SK-N-MC (cell line): ENCODE measurements around the gene SH3GLB2.

Experiments
- EZH2 ChIP-seq: fragments of 200-600 bp; sonication (generic); IDR thresholded peaks from one replicate; pipeline ENCODE4 v1.6.1; 2017; ENCODE audit warnings: antibody characterized with exemption
- FOXP2 ChIP-seq: optimal IDR thresholded peaks from 2 replicates; pipeline ENCODE3; 2011; ENCODE audit warnings: mild to moderate bottlenecking, moderate library complexity; ENCODE audit not compliant: insufficient read depth; ENCODE audit errors: extremely low read length, control extremely low read depth
- POLR2AphosphoS5 ChIP-seq: IDR thresholded peaks from 2 replicates; pipeline ENCODE4 v1.6.1; 2012; ENCODE audit warnings: mild to moderate bottlenecking, low read depth, low read length, borderline replicate concordance

DNA sequence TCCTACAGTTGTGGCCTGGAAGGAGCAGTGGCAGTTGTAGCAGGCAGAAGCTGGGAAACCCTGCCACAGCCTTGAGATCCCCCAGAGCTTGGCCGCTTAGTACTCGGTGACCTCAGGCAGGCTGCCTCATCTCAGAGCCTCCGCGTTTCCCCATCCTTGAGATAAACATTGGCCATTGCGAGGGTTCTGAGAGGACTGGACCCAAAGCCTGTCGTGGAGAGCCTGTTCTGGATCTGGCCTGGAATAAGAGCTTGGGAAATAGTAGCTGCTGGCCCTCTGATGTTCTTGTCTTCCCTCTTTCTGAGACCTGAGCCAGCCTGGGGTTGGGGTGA lies 9.6 kb upstream of the SH3GLB2 start:
- no peak for TF ChIP-seq EZH2
- no peak for TF ChIP-seq POLR2AphosphoS5
- no peak for TF ChIP-seq FOXP2
